ENCODE data around the gene ZC3H18. TPM values are rescaled to one million over a fixed set of nuclear protein-coding genes. Genes with fewer than 3 reads are reported as not detected.

The ZC3H18 gene
- total RNA-seq, 1 donor from 2014 or later: 49.2 TPM

DNA sequence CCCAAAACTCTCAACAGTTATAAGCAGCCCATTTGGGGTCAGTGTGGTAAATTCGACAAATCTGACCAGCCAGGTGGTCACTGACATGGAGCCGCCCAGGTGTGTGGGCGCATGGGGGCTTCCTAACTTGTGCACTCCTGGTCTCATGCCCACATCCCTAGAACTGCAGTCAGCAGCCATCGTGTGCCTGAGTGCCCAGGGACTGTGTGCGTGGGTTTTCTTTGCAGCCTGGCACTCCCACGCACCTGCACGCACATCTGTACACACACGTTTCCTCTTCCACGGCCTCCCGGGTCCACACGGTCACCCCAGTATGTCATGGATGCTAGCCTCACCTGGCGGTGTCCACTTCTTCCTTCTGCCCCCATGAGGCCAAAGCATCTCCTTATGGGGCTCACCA, 38.9 kb upstream of the ZC3H18 start:
- no peak for DNase-seq
- Histone ChIP-seq H3K4me1 (peaks cover 25% of the 10 kb centered on the region), H3K36me3 (no peaks in the 10 kb centered on the region), H3K9me3 (no peaks in the 10 kb centered on the region), H3K27me3 (ENCODE audit: low read depth) (no peaks in the 10 kb centered on the region), H3K4me3 (no peak overlapping the region), H3K27ac (no peak overlapping the region)
- intact Hi-C loops (cut with DNase I): no loop called here
- TF ChIP-seq, protein P1, sequence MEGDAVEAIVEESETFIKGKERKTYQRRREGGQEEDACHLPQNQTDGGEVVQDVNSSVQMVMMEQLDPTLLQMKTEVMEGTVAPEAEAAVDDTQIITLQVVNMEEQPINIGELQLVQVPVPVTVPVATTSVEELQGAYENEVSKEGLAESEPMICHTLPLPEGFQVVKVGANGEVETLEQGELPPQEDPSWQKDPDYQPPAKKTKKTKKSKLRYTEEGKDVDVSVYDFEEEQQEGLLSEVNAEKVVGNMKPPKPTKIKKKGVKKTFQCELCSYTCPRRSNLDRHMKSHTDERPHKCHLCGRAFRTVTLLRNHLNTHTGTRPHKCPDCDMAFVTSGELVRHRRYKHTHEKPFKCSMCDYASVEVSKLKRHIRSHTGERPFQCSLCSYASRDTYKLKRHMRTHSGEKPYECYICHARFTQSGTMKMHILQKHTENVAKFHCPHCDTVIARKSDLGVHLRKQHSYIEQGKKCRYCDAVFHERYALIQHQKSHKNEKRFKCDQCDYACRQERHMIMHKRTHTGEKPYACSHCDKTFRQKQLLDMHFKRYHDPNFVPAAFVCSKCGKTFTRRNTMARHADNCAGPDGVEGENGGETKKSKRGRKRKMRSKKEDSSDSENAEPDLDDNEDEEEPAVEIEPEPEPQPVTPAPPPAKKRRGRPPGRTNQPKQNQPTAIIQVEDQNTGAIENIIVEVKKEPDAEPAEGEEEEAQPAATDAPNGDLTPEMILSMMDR (IDR thresholded peaks at IDR 0.05): no peak
- ATAC-seq: no peak

DNA sequence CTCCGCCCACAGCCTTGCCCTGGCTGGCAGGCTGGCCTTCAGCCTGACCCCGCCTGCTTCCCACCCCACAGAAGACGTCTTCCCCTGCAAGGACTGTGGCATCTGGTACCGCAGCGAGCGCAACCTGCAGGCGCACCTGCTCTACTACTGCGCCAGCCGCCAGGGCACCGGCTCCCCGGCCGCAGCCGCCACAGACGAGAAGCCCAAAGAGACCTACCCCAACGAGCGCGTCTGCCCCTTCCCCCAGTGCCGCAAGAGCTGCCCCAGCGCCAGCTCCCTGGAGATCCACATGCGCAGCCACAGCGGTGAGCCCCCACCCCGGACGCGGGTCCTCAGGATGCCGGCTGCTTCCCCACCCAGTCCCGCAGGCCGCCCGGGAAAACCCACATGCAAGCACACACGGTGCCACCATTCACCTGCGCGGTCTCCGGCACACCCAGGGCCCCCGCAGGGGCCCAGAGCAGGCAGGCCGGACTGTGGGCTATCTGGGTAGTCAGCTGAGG, 38.2 kb upstream of the ZC3H18 start:
- Histone ChIP-seq H3K4me1 (peaks cover 22% of the 10 kb centered on the region), H3K9me3 (no peaks in the 10 kb centered on the region), H3K27ac (no peak overlapping the region), H3K27me3 (ENCODE audit: low read depth) (no peaks in the 10 kb centered on the region), H3K36me3 (no peaks in the 10 kb centered on the region), H3K4me3 (no peak overlapping the region)
- intact Hi-C loops (cut with DNase I): no loop called here
- ATAC-seq: no peak
- no peak for DNase-seq
- TF ChIP-seq, protein P1 (IDR thresholded peaks at IDR 0.05): no peak

DNA sequence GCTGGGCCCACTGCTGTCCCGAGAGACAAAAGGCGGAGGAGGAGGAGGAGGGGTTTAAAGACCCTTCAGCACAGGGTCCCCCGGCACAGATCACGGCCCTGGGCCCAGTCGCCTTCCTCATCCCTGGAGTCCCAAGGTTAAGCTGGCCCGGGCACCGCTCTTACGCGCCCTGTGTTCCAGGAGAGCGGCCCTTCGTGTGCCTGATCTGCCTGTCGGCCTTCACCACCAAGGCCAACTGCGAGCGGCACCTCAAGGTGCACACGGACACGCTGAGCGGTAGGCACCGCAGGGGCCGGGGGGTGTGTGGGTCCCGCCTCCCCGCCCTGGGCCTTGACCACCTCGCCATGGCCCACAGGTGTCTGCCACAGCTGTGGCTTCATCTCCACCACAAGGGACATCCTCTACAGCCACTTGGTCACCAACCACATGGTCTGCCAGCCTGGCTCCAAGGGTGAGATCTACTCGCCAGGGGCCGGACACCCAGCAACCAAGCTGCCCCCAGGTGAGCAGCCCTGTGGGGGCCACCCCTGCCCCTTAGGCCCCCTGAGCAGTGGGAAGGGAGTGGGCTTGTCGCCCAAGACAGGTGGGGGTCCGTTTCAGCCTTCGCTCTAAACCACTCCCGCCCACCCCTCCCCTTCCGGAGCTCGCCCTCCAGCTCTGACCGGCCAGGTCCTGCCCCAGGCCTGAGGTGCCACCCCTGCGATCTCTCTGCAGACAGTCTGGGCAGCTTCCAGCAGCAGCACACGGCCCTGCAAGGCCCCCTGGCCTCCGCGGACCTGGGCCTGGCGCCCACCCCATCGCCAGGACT, 37.6 kb upstream of the ZC3H18 start:
- intact Hi-C loops (cut with DNase I): no loop called here
- ATAC-seq: peak in 1 of 2 donors; percentile 2
- no peak overlapping the region for H3K27ac ChIP-seq

DNA sequence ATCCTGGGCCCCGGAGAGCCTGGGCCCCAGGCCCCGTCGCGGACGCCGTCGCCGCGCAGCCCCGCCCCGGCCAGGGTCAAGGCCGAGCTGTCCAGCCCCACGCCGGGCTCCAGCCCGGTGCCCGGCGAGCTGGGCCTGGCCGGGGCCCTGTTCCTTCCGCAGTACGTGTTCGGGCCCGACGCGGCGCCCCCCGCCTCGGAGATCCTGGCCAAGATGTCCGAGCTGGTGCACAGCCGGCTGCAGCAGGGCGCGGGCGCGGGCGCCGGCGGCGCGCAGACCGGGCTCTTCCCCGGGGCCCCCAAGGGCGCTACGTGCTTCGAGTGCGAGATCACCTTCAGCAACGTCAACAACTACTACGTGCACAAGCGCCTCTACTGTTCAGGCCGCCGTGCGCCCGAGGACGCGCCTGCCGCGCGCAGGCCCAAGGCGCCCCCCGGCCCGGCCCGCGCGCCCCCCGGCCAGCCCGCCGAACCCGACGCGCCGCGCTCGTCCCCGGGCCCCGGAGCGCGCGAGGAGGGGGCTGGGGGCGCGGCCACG, 36.8 kb upstream of the ZC3H18 start:
- peaks cover 14% of the 10 kb centered on the region for H3K4me1 ChIP-seq
- DNase-seq: peak; percentile 57
- intact Hi-C loops (cut with DNase I): no loop called here
- H3K9me3 ChIP-seq: no peaks in the 10 kb centered on the region
- TF ChIP-seq, protein P1 (IDR thresholded peaks at IDR 0.05): no peak
- peak overlapping the region; percentile 72 for H3K4me3 ChIP-seq
- no peak overlapping the region for H3K27ac ChIP-seq
- no peaks in the 10 kb centered on the region for H3K36me3 ChIP-seq
- peaks cover 4% of the 10 kb centered on the region for H3K27me3 ChIP-seq (ENCODE audit: low read depth)
- ATAC-seq: peak; percentile 11 to 15

More for the DNA sequence above, 37.6 kb upstream of the ZC3H18 start:
- Histone ChIP-seq H3K36me3 (no peaks in the 10 kb centered on the region), H3K9me3 (no peaks in the 10 kb centered on the region), H3K27me3 (ENCODE audit: low read depth) (no peaks in the 10 kb centered on the region), H3K4me3 (peak overlapping the region; percentile 72), H3K4me1 (peaks cover 15% of the 10 kb centered on the region)
- TF ChIP-seq, protein P1 (IDR thresholded peaks at IDR 0.05): no peak
- DNase-seq: peak; percentile 46

DNA sequence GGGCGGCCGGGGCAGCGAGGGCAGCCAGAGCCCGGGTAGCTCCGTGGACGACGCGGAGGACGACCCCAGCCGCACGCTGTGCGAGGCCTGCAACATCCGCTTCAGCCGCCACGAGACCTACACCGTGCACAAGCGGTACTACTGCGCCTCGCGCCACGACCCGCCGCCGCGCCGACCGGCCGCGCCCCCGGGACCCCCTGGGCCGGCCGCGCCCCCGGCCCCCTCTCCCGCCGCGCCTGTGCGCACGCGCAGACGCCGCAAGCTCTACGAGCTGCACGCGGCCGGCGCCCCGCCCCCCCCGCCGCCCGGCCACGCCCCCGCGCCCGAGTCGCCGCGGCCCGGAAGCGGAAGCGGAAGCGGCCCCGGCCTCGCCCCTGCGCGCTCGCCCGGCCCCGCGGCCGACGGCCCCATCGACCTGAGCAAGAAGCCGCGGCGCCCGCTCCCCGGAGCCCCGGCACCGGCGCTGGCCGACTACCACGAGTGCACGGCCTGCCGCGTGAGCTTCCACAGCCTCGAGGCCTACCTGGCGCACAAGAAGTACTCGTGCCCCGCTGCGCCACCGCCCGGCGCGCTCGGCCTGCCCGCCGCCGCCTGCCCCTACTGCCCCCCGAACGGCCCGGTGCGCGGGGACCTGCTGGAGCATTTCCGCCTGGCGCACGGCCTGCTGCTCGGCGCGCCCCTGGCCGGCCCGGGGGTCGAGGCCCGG, 36.1 kb upstream of the ZC3H18 start:
- DNase-seq (peak; percentile 85), ATAC-seq (peak; percentile 76 to 80)
- intact Hi-C loops (cut with DNase I): no loop called here
- Histone ChIP-seq H3K36me3 (no peaks in the 10 kb centered on the region), H3K27me3 (ENCODE audit: low read depth) (peaks cover 9% of the 10 kb centered on the region), H3K4me1 (peaks cover 14% of the 10 kb centered on the region), H3K4me3 (peak overlapping the region; percentile 72), H3K27ac (peak overlapping the region; percentile 88), H3K9me3 (no peaks in the 10 kb centered on the region)
- TF ChIP-seq, protein P1 (IDR thresholded peaks at IDR 0.05): no peak

Data from lower lobe of right lung (tissue), 2 donors.